ENCODE measurements around the gene PARD3B. TPM values are rescaled to one million over a fixed set of nuclear protein-coding genes. Genes with fewer than 3 reads are reported as not detected.

PARD3B gene
- total and polyA plus RNA-seq, 2 of the 8 experiments (the other 6 are each of a cell fraction or from before 2014, with no cell fraction given) = 1.2 to 5.7 TPM

- Histone ChIP-seq H2BK20ac (ENCODE audit: low read length) (no peak overlapping the region), H3K18ac (ENCODE audit: extremely low read depth, low read length) (no peak overlapping the region), H4K20me1 (replicated peaks in 1 of 2; ENCODE audit: control insufficient read depth in 1 of 2, insufficient read depth in 2 of 2, low read length in 2 of 2) (peaks cover 0 to 1% of the 10 kb centered on the region in 2 experiments), H3K36me3 (ENCODE audit: control insufficient read depth in 2 of 4, insufficient read depth in 4 of 4, low read length in 3 of 4) (no peaks in the 10 kb centered on the region), H3K4me3 (ENCODE audit: extremely low read depth in 1 of 4, insufficient read depth in 2 of 4, low read depth in 3 of 4, low read length in 4 of 4) (no peak overlapping the region), H2AFZ (ENCODE audit: low read length) (no peak overlapping the region), H2BK12ac (ENCODE audit: low read depth, low read length) (no peak overlapping the region), H2BK120ac (replicated peaks; ENCODE audit: low read depth, low read length) (no peak overlapping the region), H2AK5ac (ENCODE audit: low read depth, low read length) (no peak overlapping the region), H3K14ac (ENCODE audit: insufficient read length) (no peak overlapping the region), H2BK5ac (ENCODE audit: low read depth, low read length) (no peak overlapping the region), H4K8ac (ENCODE audit: extremely low read depth, insufficient read depth, low read length) (no peak overlapping the region), H3K4me2 (ENCODE audit: insufficient read depth in 1 of 2, low read depth in 2 of 2, low read length in 2 of 2) (no peak overlapping the region), H3K23ac (ENCODE audit: insufficient read length) (no peak overlapping the region), H3K9me3 (ENCODE audit: insufficient read depth in 2 of 2, low read depth in 1 of 2, low read length in 1 of 2) (no peaks in the 10 kb centered on the region), H3K4me1 (replicated peaks in 1 of 4; ENCODE audit: control insufficient read depth in 3 of 4, insufficient read depth in 4 of 4, low read length in 3 of 4) (no peaks in the 10 kb centered on the region; a peak in 1 of 7 replicates), H3K27ac (ENCODE audit: low read depth, low read length) (no peak overlapping the region), H4K91ac (replicated peaks; ENCODE audit: insufficient read length, low read length) (no peak overlapping the region), H3K79me1 (ENCODE audit: low read depth, low read length) (no peaks in the 10 kb centered on the region), H3K79me2 (ENCODE audit: control insufficient read depth in 1 of 2, insufficient read depth in 2 of 2, low read length in 2 of 2) (no peaks in the 10 kb centered on the region), H3K9ac (replicated peaks in 1 of 4; ENCODE audit: extremely low read depth in 1 of 4, low read depth in 3 of 4, low read length in 3 of 4) (no peak overlapping the region), H2BK15ac (ENCODE audit: low read length) (no peak overlapping the region), H3K27me3 (replicated peaks in 1 of 4; ENCODE audit: control insufficient read depth in 3 of 4, extremely low read depth in 1 of 4, insufficient read depth in 3 of 4, low read length in 3 of 4) (no peaks in the 10 kb centered on the region), H3K23me2 (ENCODE audit: low read depth, low read length) (no peaks in the 10 kb centered on the region), H3K56ac (replicated peaks; ENCODE audit: insufficient read length, low read depth, low read length) (no peak overlapping the region), H3K4ac (replicated peaks; ENCODE audit: insufficient read length, low read depth, low read length) (no peak overlapping the region), H4K5ac (ENCODE audit: insufficient read length, low read depth, low read length) (no peak overlapping the region)
- no peak for TF ChIP-seq ZNF274 (IDR thresholded peaks at IDR 0.05; ENCODE audit: borderline replicate concordance, extremely low read depth, low read length)
- TF ChIP-seq CREB1 (IDR thresholded peaks at IDR 0.05) = no peak
- TF ChIP-seq GABPA (IDR thresholded peaks at IDR 0.05; ENCODE audit: borderline replicate concordance, insufficient read depth, low read length) = no peak
- TF ChIP-seq, protein P1, sequence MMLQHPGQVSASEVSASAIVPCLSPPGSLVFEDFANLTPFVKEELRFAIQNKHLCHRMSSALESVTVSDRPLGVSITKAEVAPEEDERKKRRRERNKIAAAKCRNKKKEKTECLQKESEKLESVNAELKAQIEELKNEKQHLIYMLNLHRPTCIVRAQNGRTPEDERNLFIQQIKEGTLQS (IDR thresholded peaks at IDR 0.05; ENCODE audit: insufficient read depth, low read depth, low read length) = no peak
- no peak for TF ChIP-seq RFX5 (IDR thresholded peaks at IDR 0.05; ENCODE audit: borderline replicate concordance, low read depth, low read length)
- TF ChIP-seq SP1 (IDR thresholded peaks at IDR 0.05; ENCODE audit: low read depth, low read length) = no peak
- TF ChIP-seq POLR2A (IDR thresholded peaks at IDR 0.05; ENCODE audit: control extremely low read depth in 1 of 2, low read depth in 2 of 2, low read length in 2 of 2) = no peak
- TF ChIP-seq SIRT6 (IDR thresholded peaks at IDR 0.05; ENCODE audit: low read length) = no peak
- no peak for TF ChIP-seq ATF2 (IDR thresholded peaks at IDR 0.05; ENCODE audit: low read length)
- ChIA-PET CTCF (ENCODE audit: partially characterized antibody) (interaction anchor here (1.1 to 1.7 kb wide), 3 partner anchors 14 to 130 kb away, joined by 3 to 5 read pairs (median 4); no protein-coding TSS in a partner anchor), POLR2A (ENCODE audit: partially characterized antibody) (interaction anchor here (0.7 to 0.8 kb wide), 2 partner anchors 28 to 39 kb away, joined by 3 to 5 read pairs; no protein-coding TSS in a partner anchor)
- no peak for FAIRE-seq
- DNase-seq (ENCODE audit: low read depth in 1 of 2, low spot score in 2 of 2) = no peak
- whole genome bisulfite sequencing, 2 experiments (ENCODE audit: extremely low coverage in 1 of 2, insufficient coverage in 1 of 2, insufficient read length in 1 of 2, insufficient replicate concordance in 2 of 2, low coverage in 1 of 2, low lambda C conversion rate in 2 of 2, missing lambda C conversion rate in 1 of 2) = 82% methylated on average over 6 of the region's 6 CpGs; no CpG with 5 or more reads in 1 of the 2 experiments
Measured at GRCh38 chr2:205496772-205497171, 951.5 kb downstream of the PARD3B start.

Measured in H1 (cell line).